ENCODE measurements around the gene TCF25. TPM values are rescaled to one million over a fixed set of nuclear protein-coding genes. Genes with fewer than 3 reads are reported as not detected.
"Not testable (repeated sequence)": the region's sequence is repeated elsewhere in the genome, so short reads cannot be mapped to it uniquely, and the experiment has no call there.

The TCF25 gene
- polyA plus RNA-seq, result 135 TPM

- H3K27me3 Mint-ChIP-seq, result no peaks in the 10 kb centered on the region
- H3K9me3 Mint-ChIP-seq, result no peaks in the 10 kb centered on the region
- peaks cover 1% of the 10 kb centered on the region for H3K36me3 Mint-ChIP-seq
- peak within 1 kb of the TSS; percentile 89 to 98 (median 93) for H3K4me3 Mint-ChIP-seq
- peak within 1 kb of the TSS; percentile 98 to 99 (median 99) for H3K27ac Mint-ChIP-seq
- H3K4me1 Mint-ChIP-seq, result peaks cover 10 to 14% (median 11%) of the 10 kb centered on the region in 3 donors
These were observed at the start of gene TCF25 for GRCh38 chr16:89873109-89873971. Gene TCF25 (plus strand): TSS chr16:89873592. CDS start chr16:89873668, 76 bp downstream.

- Mint-ChIP-seq H3K4me3 (peak overlapping the region in 1 of 4 donors; percentile 26), H3K27ac (peak overlapping the region in 1 of 3 donors; percentile 39)
- not testable (repeated sequence) for H3K4me1 Mint-ChIP-seq, H3K27me3 Mint-ChIP-seq, H3K9me3 Mint-ChIP-seq, H3K36me3 Mint-ChIP-seq
These were observed 49.6 kb upstream of the TCF25 start for GRCh38 chr16:89823824-89824148.

- Mint-ChIP-seq H3K4me1 (peaks cover 1 to 6% (median 3%) of the 10 kb centered on the region in 3 donors), H3K9me3 (no peaks in the 10 kb centered on the region), H3K36me3 (no peaks in the 10 kb centered on the region), H3K4me3 (peak overlapping the region in 3 of 4 donors; percentile 1 to 7 (median 3)), H3K27ac (peak overlapping the region in 1 of 3 donors; percentile 35), H3K27me3 (peaks cover 12% of the 10 kb centered on the region)
These were observed 46.6 kb upstream of the TCF25 start for GRCh38 chr16:89826531-89827382.

GRCh38 chr16:89827383-89828198 is 45.8 kb upstream of the TCF25 start:
- Mint-ChIP-seq H3K27ac (no peak overlapping the region), H3K36me3 (no peaks in the 10 kb centered on the region), H3K4me1 (peaks cover 1 to 6% (median 3%) of the 10 kb centered on the region in 3 donors), H3K9me3 (no peaks in the 10 kb centered on the region), H3K4me3 (peak overlapping the region in 3 of 4 donors; percentile 30 to 49 (median 33)), H3K27me3 (peaks cover 18% of the 10 kb centered on the region)

- no peak within 1 kb of the TSS for H3K27ac Mint-ChIP-seq
- H3K4me3 Mint-ChIP-seq, result peak within 1 kb of the TSS; percentile 30 to 65 (median 52)
- peaks cover 1 to 6% (median 3%) of the 10 kb centered on the region in 3 donors for H3K4me1 Mint-ChIP-seq
- H3K36me3 Mint-ChIP-seq, result no peaks in the 10 kb centered on the region
- H3K9me3 Mint-ChIP-seq, result no peaks in the 10 kb centered on the region
- H3K27me3 Mint-ChIP-seq, result peaks cover 18% of the 10 kb centered on the region
These were observed 45.1 kb upstream of the TCF25 start, which contains the start of gene SPIRE2 for GRCh38 chr16:89828199-89828869. Gene SPIRE2 (plus strand): TSS chr16:89828475. CDS start chr16:89828551, 76 bp downstream.

- peak overlapping the region in 3 of 4 donors; percentile 41 to 65 (median 55) for H3K4me3 Mint-ChIP-seq
- H3K4me1 Mint-ChIP-seq, result peaks cover 1 to 6% (median 3%) of the 10 kb centered on the region in 3 donors
- no peaks in the 10 kb centered on the region for H3K9me3 Mint-ChIP-seq
- peaks cover 18% of the 10 kb centered on the region for H3K27me3 Mint-ChIP-seq
- H3K36me3 Mint-ChIP-seq, result no peaks in the 10 kb centered on the region
- no peak overlapping the region for H3K27ac Mint-ChIP-seq
These were observed 44.3 kb upstream of the TCF25 start for GRCh38 chr16:89828870-89829629.

GRCh38 chr16:89829630-89830437 is 43.6 kb upstream of the TCF25 start:
- peaks cover 18% of the 10 kb centered on the region for H3K27me3 Mint-ChIP-seq
- H3K36me3 Mint-ChIP-seq, result no peaks in the 10 kb centered on the region
- H3K4me1 Mint-ChIP-seq, result peaks cover 1 to 6% (median 3%) of the 10 kb centered on the region in 3 donors
- H3K27ac Mint-ChIP-seq, result peak overlapping the region in 1 of 3 donors; percentile 40
- no peaks in the 10 kb centered on the region for H3K9me3 Mint-ChIP-seq
- H3K4me3 Mint-ChIP-seq, result peak overlapping the region in 3 of 4 donors; percentile 23 to 44 (median 34)

GRCh38 chr16:89831810-89832328 is 41.5 kb upstream of the TCF25 start:
- Mint-ChIP-seq H3K36me3 (no peaks in the 10 kb centered on the region), H3K27ac (no peak overlapping the region), H3K4me1 (peaks cover 3 to 6% (median 3%) of the 10 kb centered on the region in 3 donors), H3K9me3 (no peaks in the 10 kb centered on the region), H3K27me3 (peaks cover 18% of the 10 kb centered on the region), H3K4me3 (no peak overlapping the region)

GRCh38 chr16:89833664-89834363 is 39.6 kb upstream of the TCF25 start:
- H3K4me3 Mint-ChIP-seq, H3K27ac Mint-ChIP-seq, H3K36me3 Mint-ChIP-seq, H3K4me1 Mint-ChIP-seq, H3K9me3 Mint-ChIP-seq: not testable (repeated sequence)
- peaks cover 15% of the 10 kb centered on the region for H3K27me3 Mint-ChIP-seq

GRCh38 chr16:89834813-89835363 is 38.5 kb upstream of the TCF25 start:
- H3K4me1 Mint-ChIP-seq, H3K27ac Mint-ChIP-seq, H3K9me3 Mint-ChIP-seq, H3K4me3 Mint-ChIP-seq, H3K36me3 Mint-ChIP-seq: not testable (repeated sequence)
- H3K27me3 Mint-ChIP-seq, result peaks cover 11% of the 10 kb centered on the region

GRCh38 chr16:89836484-89836883 is 36.9 kb upstream of the TCF25 start:
- peak overlapping the region in 1 of 4 donors; percentile 75 for H3K4me3 Mint-ChIP-seq
- H3K27ac Mint-ChIP-seq, H3K4me1 Mint-ChIP-seq, H3K36me3 Mint-ChIP-seq, H3K9me3 Mint-ChIP-seq, H3K27me3 Mint-ChIP-seq: not testable (repeated sequence)

GRCh38 chr16:89837014-89837546 is 36.3 kb upstream of the TCF25 start:
- peaks cover 5% of the 10 kb centered on the region for H3K27me3 Mint-ChIP-seq
- H3K4me1 Mint-ChIP-seq, result peaks cover 7 to 9% (median 9%) of the 10 kb centered on the region in 3 donors
- H3K36me3 Mint-ChIP-seq, result no peaks in the 10 kb centered on the region
- H3K9me3 Mint-ChIP-seq, result no peaks in the 10 kb centered on the region
- peak overlapping the region in 3 of 4 donors; percentile 64 to 86 (median 78) for H3K4me3 Mint-ChIP-seq
- H3K27ac Mint-ChIP-seq, result peak overlapping the region in 2 of 3 donors; percentile 74 to 82

All from IgD-negative memory B cell (primary cell).